SK-N-MC (cell line): ENCODE data around the gene MED13L.

Experiments
- DNase-seq: peaks from one replicate; pipeline ENCODE4 v3.0.0-alpha.2; 2011; ENCODE audit warnings: low read depth, low spot score
- H3K27ac ChIP-seq: fragments of 200-600 bp; sonication (generic); 2 replicates; pipeline ENCODE4 v1.5.1; 2016; ENCODE audit warnings: mixed run types
- H3K36me3 ChIP-seq: fragments of 200-600 bp; sonication (generic); 2 replicates; pipeline ENCODE4 v1.6.1; 2017; ENCODE audit warnings: antibody characterized with exemption, low read length, mixed read lengths; ENCODE audit not compliant: insufficient read depth
- H3K4me3 ChIP-seq: fragments of 200-600 bp; sonication (generic); 2 replicates; pipeline ENCODE4 v1.5.1; 2016
- H3K9ac ChIP-seq: fragments of 200-600 bp; sonication (generic); 2 replicates; pipeline ENCODE4 v1.8.0; 2017; ENCODE audit warnings: mixed run types, mixed read lengths; ENCODE audit not compliant: insufficient read length
- H3K9me3 ChIP-seq: fragments of 200-600 bp; sonication (generic); 2 replicates; pipeline ENCODE4 v1.6.1; 2017; ENCODE audit warnings: low read depth, mild to moderate bottlenecking, antibody characterized with exemption, low read length, moderate library complexity, mixed read lengths
- EZH2 ChIP-seq: fragments of 200-600 bp; sonication (generic); IDR thresholded peaks from one replicate; pipeline ENCODE4 v1.6.1; 2017; ENCODE audit warnings: antibody characterized with exemption
- FOXP2 ChIP-seq: optimal IDR thresholded peaks from 2 replicates; pipeline ENCODE3; 2011; ENCODE audit warnings: mild to moderate bottlenecking, moderate library complexity; ENCODE audit not compliant: insufficient read depth; ENCODE audit errors: extremely low read length, control extremely low read depth
- POLR2AphosphoS5 ChIP-seq: IDR thresholded peaks from 2 replicates; pipeline ENCODE4 v1.6.1; 2012; ENCODE audit warnings: mild to moderate bottlenecking, low read depth, low read length, borderline replicate concordance

Gene MED13L

DNA sequence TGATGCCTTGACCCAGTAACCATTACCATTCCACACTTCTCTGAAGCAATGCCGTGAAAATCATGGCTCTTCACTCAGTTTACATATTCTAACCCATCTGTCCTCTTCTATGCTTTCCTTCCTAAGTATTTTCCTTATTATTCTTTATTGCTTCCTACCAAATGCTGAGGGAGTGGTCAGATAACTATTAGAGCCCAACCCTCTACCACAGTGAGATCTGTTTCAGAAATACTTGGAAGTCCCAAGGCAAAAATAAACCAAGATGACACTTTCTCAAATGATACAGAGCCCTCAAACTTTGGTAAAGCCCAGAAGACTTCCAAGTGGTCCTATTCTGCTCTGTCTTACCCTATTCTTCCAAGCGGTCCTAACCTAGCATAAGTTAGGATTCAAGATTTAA, 68.0 kb downstream of the MED13L start:
- Histone ChIP-seq H3K27ac (no peak overlapping the region), H3K9ac (no peak overlapping the region), H3K36me3 (no peaks in the 10 kb centered on the region), H3K9me3 (no peaks in the 10 kb centered on the region), H3K4me3 (no peak overlapping the region)
- no peak for DNase-seq
- TF ChIP-seq EZH2 (no peak), FOXP2 (no peak), POLR2AphosphoS5 (no peak)

DNA sequence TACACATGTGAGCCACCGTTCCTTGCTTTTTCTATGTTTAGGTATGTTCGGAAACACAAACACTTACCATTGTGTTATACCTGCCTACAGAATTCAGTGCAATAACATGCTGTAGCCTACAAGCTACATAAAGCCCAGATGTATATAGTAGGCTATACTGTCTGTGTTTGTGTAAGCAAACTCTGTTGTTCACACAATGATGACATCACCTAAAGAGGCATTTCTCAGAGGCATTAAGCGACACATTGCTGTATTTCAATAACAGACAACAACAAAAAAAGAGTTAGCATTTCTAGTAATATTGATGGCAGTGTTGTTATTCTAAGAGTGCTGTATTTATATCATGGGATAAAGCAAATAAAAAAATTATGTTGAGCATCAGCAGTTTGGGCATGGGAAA, 70.2 kb downstream of the MED13L start:
- Histone ChIP-seq H3K4me3 (no peak overlapping the region), H3K36me3 (no peaks in the 10 kb centered on the region), H3K9me3 (no peaks in the 10 kb centered on the region), H3K9ac (no peak overlapping the region), H3K27ac (no peak overlapping the region)
- DNase-seq = no peak
- TF ChIP-seq POLR2AphosphoS5 (no peak), EZH2 (no peak), FOXP2 (no peak)

DNA sequence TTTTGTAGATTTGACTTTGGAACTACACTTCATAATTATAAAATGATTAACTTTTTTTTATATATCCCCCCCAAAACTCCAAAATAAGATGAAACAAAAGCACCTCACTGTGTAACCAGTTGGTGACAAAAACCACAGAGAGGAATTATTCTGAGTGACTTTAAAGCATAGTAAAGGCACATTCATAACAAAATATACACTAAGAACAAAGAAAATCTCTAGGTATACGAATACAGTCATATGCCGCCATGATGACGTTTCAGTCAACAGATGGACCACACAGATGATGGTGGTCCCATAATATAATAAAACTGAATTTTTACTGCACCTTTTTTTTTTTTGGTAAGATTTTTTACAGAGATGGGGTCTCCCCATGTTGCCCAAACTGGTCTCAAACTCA, 70.7 kb downstream of the MED13L start:
- DNase-seq = no peak
- H3K36me3 ChIP-seq = no peaks in the 10 kb centered on the region
- H3K4me3 ChIP-seq = no peak overlapping the region
- H3K9me3 ChIP-seq = no peaks in the 10 kb centered on the region
- H3K27ac ChIP-seq = no peak overlapping the region
- TF ChIP-seq POLR2AphosphoS5 = no peak
- no peak for TF ChIP-seq FOXP2
- TF ChIP-seq EZH2 = no peak
- no peak overlapping the region for H3K9ac ChIP-seq

DNA sequence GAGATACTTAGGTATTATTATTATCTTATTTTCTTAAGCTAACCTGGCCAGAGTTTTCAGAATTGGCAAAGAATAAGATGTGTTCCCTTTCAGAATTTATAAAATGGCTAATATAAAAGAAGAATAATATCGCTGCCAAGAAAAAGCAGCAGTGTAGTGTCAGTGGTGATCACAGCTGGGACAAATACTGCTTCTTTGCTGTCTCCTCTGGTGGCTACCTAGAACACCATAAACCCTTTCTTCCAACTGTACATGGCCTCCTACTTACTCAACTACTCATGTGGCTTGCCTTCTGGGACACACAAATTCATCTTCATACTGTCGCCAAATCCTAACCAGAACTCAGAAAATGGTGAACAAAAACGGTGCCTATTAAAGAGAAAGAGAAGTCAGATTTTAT, 72.7 kb downstream of the MED13L start:
- no peak overlapping the region for H3K9ac ChIP-seq
- H3K4me3 ChIP-seq = no peak overlapping the region
- no peak for TF ChIP-seq POLR2AphosphoS5
- TF ChIP-seq FOXP2 = no peak
- TF ChIP-seq EZH2 = no peak
- H3K36me3 ChIP-seq = no peaks in the 10 kb centered on the region
- no peak for DNase-seq
- no peak overlapping the region for H3K27ac ChIP-seq
- no peaks in the 10 kb centered on the region for H3K9me3 ChIP-seq

DNA sequence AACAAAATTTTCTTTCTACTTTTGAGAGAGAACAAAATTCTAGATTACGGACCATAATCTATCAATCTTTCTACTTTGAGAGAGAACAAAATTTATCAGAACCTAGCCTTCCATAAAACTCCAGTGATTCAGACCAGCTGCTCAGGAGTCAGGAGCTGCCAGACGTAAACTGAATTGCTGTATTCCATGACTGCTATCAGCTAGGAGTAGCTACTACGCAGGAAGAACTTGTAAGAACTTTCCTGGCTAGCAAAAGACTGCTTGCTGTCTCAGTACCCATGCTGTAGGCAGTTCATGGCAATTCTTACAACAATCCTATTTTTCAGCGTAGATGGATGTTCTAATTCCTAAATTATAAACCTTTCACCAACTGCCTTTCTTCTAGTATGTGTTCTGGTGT, 73.3 kb downstream of the MED13L start:
- no peak for DNase-seq
- no peak overlapping the region for H3K27ac ChIP-seq
- no peak overlapping the region for H3K9ac ChIP-seq
- H3K36me3 ChIP-seq = no peaks in the 10 kb centered on the region
- no peaks in the 10 kb centered on the region for H3K9me3 ChIP-seq
- no peak overlapping the region for H3K4me3 ChIP-seq
- TF ChIP-seq POLR2AphosphoS5 (no peak), FOXP2 (no peak), EZH2 (no peak)

DNA sequence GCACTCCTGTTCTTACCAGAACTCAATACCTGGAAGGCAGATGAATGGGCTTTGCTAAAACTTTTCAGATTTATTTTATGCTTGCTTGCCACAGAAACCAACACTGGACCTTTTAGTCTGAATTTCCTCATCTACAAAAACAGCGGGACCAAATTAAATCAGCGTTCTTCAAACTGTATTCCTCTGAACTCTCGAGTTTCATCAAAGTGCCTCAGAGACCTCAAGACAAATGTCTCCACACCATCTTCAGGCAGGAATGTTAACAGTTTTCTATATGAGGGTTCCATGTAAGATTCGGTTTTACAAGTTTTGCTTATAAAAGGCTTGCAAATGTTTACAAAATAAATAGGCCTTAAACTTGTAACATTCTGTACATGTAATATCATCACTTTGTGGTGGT, 74.6 kb downstream of the MED13L start:
- Histone ChIP-seq H3K9me3 (no peaks in the 10 kb centered on the region), H3K4me3 (no peak overlapping the region), H3K9ac (no peak overlapping the region), H3K27ac (0 out of 2 replicates have a peak overlapping the region, but pooled peaks have one; percentile 1), H3K36me3 (no peaks in the 10 kb centered on the region)
- TF ChIP-seq FOXP2 (no peak), POLR2AphosphoS5 (no peak), EZH2 (no peak)
- no peak for DNase-seq

DNA sequence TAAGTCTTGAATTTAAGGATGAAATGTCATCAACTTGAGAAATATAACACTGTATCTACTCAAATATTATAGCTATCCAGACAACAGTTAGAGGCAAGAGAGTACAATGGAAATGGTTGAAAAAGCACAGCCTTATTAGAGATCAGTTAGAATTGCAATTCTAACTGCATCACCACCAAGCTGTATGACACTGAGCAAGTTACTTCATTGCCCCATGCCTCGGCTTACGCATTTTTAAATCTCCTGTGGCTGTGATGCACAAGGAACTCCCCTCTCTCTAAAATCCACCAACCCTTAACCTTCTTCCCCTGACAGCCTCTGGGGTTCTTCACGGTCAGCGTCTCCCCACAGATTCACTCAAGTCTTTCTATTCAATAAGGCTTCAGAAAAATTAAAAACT, 75.1 kb downstream of the MED13L start:
- H3K9ac ChIP-seq = no peak overlapping the region
- no peaks in the 10 kb centered on the region for H3K36me3 ChIP-seq
- H3K27ac ChIP-seq = peak overlapping the region; percentile 1; the same call in 1 of the 2 replicates
- TF ChIP-seq EZH2 = no peak
- TF ChIP-seq POLR2AphosphoS5 = no peak
- TF ChIP-seq FOXP2 = no peak
- no peak for DNase-seq
- no peak overlapping the region for H3K4me3 ChIP-seq
- no peaks in the 10 kb centered on the region for H3K9me3 ChIP-seq

DNA sequence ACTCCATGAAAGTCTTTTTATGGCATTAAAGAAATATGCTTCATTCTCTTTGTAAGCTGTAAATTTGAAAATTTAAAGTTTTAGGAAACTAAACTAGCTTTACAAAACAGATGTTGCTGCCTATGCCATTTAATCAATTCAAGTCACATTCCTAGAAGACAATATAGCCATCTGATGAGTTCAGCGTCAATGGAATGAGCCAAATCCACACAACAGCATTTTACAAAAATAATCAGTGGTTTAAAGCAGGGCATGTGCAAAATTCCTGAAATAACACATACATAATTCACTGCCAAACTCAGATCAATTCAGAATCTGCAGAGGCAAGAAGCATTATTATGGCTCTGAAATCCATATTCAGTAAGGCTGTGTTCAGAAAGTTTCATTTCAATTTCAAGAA, 75.6 kb downstream of the MED13L start:
- DNase-seq = no peak
- Histone ChIP-seq H3K27ac (peak overlapping the region; percentile 1; the same call in 1 of the 2 replicates), H3K36me3 (no peaks in the 10 kb centered on the region), H3K9me3 (no peaks in the 10 kb centered on the region), H3K9ac (no peak overlapping the region), H3K4me3 (no peak overlapping the region)
- TF ChIP-seq EZH2 (no peak), POLR2AphosphoS5 (no peak), FOXP2 (no peak)

DNA sequence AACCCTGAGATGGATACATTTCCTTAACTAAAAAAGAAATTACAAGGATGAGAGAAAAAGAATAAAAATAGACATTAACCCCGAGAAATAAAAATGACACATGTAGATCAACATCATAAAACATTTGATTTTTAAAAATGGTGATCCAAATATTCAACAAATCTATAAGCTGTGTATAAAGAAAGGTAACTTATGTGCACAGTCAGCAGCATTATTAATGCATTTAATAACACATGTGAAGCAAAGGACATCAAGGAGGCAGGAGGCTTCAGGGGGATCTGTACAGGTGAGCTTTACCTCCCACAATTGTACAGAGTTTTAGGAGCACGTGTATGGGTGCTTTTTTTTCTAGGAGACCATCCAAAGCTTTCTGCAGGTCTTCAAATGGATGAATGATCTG, 76.1 kb downstream of the MED13L start:
- DNase-seq = no peak
- Histone ChIP-seq H3K9ac (no peak overlapping the region), H3K36me3 (no peaks in the 10 kb centered on the region), H3K4me3 (no peak overlapping the region), H3K9me3 (no peaks in the 10 kb centered on the region), H3K27ac (no peak overlapping the region)
- TF ChIP-seq FOXP2 (no peak), POLR2AphosphoS5 (no peak), EZH2 (no peak)
